NK-92 (cell line): ENCODE measurements around the gene EPX.

Experiments used
- DNase-seq: peaks from one replicate; lab custom pipeline; 2025; ENCODE audit not compliant: unreplicated experiment; lab: John Stamatoyannopoulos, UW

Gene EPX

GRCh38 chr17:58224315-58224714, 31.8 kb downstream of the EPX start:
- DNase-seq = no peak

GRCh38 chr17:58227733-58228132, 35.2 kb downstream of the EPX start:
- no peak for DNase-seq

GRCh38 chr17:58228679-58229078, 36.2 kb downstream of the EPX start:
- DNase-seq = no peak

- no peak for DNase-seq
Measured at GRCh38 chr17:58229384-58229783, 36.9 kb downstream of the EPX start.

GRCh38 chr17:58229881-58230280, 37.4 kb downstream of the EPX start:
- DNase-seq = no peak

GRCh38 chr17:58231641-58232040, 39.1 kb downstream of the EPX start:
- no peak for DNase-seq

- no peak for DNase-seq
Measured at GRCh38 chr17:58232707-58233156, 40.2 kb downstream of the EPX start.

GRCh38 chr17:58233543-58233942, 41.0 kb downstream of the EPX start:
- DNase-seq = no peak

GRCh38 chr17:58234512-58234911, 42.0 kb downstream of the EPX start:
- no peak for DNase-seq

GRCh38 chr17:58235821-58236220, 43.3 kb downstream of the EPX start:
- no peak for DNase-seq

- DNase-seq = no peak
Measured at GRCh38 chr17:58236394-58236793, 43.9 kb downstream of the EPX start.

- DNase-seq = no peak
Measured at GRCh38 chr17:58238147-58238634, 45.7 kb downstream of the EPX start, which contains the start of gene LPO. Gene LPO, plus strand, starts transcription at chr17:58238584. Its CDS starts 4,396 bp downstream, at chr17:58242980.

- no peak for DNase-seq
Measured at GRCh38 chr17:58239987-58240386, 47.5 kb downstream of the EPX start.

- no peak for DNase-seq
Measured at GRCh38 chr17:58242171-58242784, 49.8 kb downstream of the EPX start.

GRCh38 chr17:58244963-58245362, 52.4 kb downstream of the EPX start:
- no peak for DNase-seq

- no peak for DNase-seq
Measured at GRCh38 chr17:58245428-58246103, 53.0 kb downstream of the EPX start.

GRCh38 chr17:58246104-58246740, 53.7 kb downstream of the EPX start:
- no peak for DNase-seq

- DNase-seq = no peak
Measured at GRCh38 chr17:58246781-58247180, 54.3 kb downstream of the EPX start.

GRCh38 chr17:58247511-58248363, 55.2 kb downstream of the EPX start:
- DNase-seq = no peak

- no peak for DNase-seq
Measured at GRCh38 chr17:58248955-58249269, 56.4 kb downstream of the EPX start.
